NCI-H146 (cell line): Measurements from ENCODE around the gene CCDC78.

Experiments
- DNase-seq: peaks from one replicate; lab custom pipeline; 2025; lab: John Stamatoyannopoulos, UW

Gene CCDC78

DNA sequence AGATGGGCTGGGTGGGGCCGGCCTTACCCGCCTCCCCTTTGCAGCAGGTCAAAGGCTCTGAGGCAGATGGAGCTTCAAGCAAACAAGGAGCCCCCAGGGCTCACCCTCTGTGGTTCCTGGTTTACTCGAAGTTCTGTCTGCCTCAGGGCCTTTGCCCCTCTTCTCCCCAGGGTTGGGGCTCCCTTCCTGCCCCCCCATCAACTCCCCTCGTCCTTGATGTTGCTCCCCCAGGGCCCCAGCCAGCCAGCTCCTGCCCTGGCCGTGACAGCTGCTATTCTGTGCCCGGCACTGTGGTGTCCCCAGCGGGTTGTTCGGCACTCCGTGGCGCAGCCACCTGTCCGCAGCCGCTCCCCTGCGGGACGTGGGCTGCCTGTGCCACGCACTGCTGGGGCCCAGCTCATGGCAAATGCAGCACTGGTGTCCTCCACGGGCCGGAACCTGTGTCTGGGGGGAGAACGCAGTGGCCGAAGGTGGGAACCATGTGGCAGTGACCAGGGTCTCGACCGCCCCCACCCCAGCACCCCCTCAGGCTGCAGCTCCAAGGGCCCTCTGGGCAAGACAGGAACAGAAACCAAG lies 15.7 kb downstream of the CCDC78 start:
- DNase-seq, result peak; percentile 48

DNA sequence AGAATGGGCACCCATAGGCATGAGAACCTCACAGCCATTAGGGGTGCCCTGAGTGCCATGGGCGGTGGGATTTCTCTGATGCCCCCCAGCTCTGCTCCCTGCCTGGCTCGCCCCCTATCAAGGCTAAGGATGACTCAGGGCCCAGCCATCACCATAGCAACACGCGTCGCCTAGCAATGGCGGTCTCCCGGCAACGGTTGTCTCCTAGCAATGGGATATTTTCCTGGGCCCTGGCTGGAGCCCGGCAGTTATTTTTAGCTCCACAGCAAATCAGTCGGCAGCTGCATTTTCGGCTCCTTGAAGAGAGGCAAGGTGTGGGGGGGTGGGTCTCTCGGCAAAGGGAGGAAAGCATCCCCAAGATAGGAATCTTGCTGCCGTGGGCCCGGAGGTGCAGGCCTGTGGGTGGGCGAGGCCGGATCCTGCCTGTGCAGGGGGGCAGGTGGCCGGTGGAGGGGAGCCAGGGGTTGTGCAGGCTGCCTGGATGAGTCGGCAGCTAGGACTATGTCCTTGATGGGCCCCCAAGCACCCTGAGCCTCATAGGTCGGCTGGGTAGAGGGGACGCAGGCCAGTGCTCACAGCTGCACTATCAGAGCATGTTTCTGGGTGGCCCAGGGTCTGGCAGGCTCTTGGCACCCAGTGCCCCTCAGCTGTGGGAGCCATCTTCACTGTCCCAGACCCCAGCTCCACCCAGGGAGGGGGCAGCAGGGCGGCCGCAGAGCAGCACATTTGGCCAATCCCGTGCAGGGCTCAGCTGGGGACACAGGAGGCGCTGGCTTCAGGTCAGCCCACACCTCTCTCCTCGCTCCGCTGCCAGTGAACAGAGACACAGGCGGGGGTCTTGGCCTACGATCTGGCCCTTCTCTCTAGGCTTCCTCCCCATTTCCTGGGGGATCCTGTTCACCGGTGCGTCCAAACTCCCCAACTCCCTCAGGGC lies 16.4 kb downstream of the CCDC78 start:
- peak; percentile 95 for DNase-seq

DNA sequence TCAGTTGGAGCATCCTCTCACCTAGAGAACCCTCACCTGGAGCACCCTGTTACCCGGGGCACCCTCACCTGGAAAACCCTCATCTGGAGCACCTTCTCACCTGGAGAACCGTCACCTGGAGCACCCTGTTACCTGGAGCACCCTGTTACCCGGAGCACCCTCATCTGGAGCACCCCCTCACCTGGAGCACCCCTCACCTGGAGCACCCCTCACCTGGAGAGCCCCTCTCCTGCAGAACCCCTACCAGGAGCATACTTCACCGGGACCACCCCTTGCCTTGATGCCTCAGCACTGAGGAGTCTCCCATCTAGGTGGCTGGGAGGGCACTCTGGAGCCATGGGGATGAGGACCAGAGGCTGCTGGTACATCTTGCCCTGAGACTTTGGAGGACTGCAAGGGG lies 17.3 kb downstream of the CCDC78 start:
- DNase-seq, result no peak

DNA sequence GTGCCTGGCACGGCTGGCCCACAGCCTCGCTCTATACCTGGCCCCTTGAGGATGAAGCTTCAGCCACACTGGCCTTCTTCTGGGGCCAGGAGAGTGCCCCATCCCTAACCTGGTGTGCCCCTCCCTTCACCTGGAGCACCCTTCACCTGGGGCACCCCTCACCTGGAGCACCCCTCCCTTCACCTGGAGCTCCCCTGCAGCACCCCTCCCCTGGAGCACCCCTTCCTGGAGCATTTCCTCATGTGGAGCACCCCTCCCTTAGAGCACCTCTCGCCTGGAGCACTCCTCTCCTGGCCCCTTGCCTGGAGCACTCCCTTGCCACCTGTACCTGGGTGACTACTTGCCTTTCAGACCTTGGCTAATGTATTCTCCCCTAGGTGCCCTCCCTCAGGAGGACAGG lies 18.2 kb downstream of the CCDC78 start:
- DNase-seq, result no peak

DNA sequence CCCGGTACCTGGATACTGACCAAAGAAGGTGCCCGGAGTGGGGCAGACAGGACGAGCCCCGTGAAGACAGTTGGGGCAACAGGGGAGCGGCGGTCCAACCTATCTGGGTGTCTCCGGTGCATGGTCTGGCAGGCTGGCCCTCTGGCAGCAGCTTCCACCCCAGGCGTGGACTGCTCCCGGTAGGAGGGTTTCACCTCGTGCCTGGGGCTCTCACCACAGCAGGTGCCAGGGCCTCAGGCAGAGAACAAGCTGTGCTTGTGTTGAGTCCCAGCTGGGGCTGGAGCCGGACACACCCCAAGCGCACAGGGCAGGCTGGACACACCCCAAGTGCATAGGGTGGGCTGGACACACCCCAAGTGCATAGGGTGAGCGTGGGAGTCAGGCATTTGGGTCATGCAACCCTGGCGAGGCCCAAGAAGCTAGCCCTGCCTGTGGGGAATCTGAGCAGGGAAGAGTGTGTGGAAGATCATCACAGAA lies 19.1 kb downstream of the CCDC78 start:
- DNase-seq, result peak; percentile 89

DNA sequence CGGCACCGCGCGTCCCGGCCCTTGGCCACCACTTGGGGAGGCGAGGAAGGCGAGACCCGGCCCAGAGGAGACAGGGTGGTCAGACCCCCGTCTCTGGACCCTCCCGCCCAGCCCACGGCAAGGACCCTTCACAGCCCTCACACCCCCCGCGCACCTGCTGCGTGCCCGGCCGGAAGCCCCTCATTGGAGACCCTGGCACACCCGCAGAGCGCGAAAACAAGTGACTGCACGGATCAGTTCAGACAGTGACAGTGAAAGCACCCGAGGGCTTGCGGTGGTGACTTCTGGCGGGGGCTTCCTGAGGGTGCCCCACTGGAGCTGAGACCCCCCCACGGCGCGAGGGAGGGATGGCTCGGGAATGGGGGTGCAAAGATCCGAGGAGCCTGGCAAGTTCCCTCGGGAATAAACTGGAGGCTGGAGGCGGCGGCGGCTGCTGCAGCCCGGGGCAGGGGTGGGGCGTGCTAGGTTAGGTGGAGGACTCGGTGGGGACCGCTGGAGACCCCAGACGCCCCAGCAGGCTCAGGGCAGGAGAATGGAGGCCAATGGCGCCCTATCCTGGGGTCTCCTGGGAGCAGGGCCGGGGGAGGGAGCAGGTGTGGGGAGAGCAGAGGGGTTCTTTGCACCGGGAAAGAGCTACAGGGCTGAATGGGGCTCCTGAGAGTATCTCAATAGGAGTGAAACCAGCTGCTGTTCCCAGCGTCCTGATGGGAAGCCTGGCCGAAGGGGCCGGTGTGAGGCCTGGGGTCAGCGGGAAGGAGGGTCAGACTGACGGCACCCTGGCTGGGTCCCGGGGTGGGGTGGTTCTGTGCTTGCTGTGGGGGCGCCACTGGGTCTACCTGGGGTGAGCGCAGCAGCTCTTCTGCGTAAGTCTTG lies 19.8 kb downstream of the CCDC78 start:
- peak; percentile 66 for DNase-seq

DNA sequence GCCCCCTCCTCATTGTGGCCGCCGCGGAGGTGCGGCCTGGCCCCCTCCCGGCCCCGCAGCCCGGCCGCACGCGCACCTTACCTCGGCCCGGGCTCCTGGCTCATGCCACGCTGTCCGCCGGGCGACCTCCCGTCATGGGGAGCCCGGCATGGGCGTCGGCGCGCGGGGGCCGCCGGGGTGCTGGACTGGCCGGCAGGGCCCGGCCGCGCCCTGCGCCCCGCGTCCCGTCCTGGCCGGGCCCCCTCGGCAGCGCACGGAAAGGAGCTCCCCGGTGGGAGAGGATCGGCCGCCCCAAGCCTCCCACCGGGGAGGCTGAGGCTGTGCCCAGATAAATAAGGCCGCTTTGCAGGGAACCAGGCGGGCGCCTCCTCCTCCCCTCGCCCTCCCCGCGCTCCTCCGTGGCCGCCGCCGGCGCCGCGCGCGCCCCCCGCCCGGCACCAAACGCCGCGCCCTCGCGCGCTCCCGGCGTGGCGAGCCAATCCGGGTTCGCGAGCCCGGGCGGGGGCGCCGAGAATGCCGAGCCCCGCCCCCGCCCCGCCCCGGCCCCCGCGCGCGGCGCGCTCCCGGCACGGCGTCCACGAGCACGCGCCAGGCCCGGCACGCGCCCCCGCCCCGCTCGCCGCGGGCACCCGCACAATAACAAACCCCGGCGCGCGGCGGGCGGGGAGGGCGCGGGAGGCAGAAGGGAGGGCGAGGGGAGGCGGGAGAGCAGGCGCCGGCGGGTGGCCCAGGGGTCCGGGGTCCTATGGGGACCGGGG lies 20.6 kb downstream of the CCDC78 start, which contains the start of gene FBXL16:
TSS of gene FBXL16 (minus strand) at position 371 of the 758 bp plus-strand sequence. CDS start 8,396 bp downstream, outside the sequence.
- DNase-seq, result peak; percentile 88

DNA sequence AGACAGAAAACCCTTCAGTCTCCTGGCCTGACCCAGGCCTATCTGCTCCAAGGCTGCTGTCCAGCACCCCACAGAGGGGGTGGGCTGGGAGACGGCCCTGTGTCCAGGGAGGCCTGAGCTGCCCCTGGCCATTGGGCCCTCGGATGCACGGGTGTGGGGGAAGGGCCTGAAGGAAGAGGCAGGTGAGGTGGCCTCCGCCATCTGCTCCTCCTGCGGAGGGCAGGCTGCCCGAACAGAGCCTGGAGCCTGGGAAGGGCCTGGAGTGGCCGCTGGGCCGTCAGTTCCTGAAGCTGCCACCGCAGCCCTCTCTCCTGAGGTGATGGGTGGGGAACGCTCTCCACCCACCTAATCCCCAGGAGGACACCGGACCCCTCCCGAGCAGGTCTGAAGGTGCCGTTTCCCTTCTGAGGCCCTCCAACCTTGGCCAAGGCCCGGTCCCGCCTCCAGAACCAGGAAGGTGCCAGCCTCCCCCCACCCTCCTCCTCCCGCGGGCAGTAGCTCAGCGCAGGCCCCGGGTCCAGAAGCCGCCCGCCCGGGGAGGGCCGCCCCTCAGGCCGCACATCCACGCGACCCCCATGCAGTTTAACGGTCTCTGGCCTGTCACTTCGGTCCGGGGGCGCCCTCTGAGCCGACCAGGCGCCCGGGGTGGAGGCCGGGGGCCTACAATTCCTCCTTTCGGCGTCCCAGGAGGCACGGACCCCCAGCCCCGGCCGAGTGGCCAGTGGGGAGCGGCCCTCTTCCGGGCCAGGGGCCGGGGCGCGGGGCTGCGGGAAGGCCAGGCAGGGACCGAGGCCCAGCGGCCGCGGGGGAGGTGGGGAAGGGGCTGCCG lies 21.5 kb downstream of the CCDC78 start:
- DNase-seq, result peak; percentile 59

DNA sequence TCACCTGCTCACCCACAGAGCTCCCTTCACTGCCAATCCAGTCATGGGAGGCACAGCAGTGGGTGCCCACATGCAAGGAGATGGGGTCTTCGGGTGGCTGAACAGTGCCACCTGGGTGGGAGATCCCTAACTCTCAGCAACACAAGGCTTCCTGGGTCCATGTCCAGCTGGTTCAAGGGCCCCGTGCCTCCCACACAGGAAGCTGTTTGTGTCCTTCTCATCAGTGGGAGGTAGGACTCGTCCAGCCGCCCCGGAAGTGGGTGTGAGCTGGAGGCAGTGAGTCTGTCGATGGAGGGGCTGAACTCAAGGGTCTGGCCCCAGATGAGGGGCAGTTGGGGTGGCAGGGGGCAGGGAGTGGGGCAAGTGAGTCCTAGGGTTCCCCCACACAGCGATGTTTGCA lies 22.2 kb downstream of the CCDC78 start:
- DNase-seq, result no peak

DNA sequence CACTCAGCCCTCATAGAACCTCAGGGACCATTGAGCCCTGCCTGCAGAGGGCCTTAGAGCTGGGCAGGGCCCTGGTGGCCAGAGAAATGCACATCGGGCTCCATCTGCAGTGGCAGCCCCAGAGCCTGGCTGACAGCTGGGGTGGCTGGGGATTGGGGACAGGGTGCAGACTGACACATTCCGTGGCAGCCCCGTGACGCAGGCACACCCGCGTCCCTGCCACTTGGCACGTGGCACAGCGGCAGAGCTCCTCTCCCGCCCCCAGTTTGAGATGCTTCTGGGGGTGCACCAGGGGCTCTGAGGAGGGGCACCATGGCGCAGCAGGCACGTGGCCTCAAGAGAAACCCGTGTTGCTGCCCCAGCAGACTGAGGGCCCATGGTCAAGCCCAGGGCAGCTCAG lies 22.8 kb downstream of the CCDC78 start:
- DNase-seq, result no peak

DNA sequence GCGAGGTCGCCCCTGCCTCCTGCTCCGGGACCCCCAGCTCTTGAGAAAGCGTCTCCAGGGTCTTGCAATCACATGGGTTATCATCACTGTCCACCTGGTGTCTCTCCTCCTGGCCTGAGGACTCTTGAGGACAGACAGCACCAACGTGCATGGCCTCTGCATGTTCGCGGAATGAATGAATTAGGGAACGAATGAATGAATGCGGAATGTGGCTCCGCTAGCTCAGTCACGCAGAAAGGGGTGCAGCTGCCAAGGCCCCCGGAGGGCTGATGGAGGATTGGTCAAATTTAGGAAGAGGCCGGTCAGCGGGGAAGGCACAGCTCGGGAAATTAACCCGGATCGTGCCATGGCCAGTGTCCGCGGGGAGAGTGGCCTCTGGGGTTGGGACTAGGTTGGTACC lies 23.9 kb downstream of the CCDC78 start:
- DNase-seq, result no peak

DNA sequence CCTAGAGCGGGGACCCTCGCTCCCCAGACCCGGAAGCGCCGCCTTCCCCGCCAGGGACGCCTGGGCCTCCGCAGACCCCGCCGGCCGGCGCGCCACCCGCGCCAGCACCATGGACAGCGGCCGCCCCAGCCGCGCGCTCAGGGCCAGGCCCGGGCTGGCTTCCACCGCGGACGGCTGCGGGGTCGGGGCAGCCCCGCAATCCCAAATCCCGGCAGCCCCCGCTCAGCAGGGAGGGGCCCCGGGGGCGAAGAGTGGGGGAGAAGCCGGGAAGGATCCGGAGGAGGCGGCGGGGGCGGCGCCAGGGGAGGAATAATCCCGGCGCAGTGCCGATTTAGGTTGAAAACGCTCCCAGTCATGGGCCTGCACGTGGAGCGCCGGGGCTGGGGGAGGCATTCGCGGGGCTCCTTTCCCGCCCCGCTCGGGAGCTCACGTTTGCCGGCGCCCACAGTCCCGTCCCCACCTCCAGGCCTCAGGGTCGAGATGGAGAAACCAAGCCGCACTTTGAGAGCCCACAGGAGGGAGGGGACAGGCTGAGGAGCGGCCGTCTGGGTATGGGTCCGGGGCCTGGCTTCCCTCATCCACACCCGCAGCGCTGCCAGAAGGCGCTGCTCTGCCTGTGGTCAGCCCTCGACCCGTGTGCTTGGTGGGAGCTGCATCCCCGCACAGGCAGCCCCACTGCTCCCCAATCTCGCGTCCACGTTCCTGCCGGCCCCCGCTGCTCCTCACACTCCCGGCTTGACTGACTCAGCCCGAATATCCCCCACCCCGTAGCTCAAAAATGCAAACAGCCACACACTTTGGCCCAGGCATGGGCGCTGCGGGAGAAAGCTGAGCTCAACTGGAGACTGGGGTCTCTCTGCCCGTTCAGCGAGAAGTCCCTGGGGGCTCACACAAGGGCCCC lies 25.3 kb downstream of the CCDC78 start:
- DNase-seq, result no peak

DNA sequence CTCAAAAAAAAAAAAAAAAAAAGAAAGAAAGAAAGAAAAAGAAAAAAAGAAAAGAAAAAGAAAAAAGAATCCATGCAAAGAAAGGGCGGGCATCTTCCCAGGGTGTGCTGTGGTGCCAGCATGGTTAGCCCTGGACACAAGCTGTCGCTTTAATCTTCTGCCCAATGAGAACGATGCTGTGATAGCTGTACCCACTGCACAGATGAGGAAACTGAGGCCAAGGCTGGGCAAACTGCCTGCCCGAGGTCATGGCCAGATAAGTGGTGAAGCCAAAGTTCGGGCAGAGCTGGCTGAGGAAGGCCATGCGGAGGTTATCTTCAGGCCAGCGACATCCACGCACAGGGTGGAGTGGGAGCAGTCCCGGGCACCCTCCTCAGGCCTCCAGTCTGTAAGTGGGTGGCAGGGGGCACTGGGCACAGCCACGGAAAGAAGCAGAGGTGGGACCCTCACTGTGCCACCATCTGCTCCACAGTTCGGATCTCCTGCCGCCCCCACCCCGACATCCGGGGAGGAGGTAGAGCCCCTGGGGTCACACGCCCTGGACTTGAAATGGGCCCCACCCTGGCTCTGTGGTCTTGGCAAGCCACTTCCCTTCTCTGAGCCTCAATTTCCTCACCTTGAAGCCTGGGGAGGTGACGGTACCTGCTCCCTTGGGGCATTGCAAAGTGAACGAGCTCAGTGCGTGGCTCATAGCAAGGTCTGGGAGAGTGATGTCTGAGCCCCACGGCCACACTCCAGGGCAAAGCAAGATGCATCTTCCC lies 27.2 kb downstream of the CCDC78 start:
- no peak for DNase-seq

DNA sequence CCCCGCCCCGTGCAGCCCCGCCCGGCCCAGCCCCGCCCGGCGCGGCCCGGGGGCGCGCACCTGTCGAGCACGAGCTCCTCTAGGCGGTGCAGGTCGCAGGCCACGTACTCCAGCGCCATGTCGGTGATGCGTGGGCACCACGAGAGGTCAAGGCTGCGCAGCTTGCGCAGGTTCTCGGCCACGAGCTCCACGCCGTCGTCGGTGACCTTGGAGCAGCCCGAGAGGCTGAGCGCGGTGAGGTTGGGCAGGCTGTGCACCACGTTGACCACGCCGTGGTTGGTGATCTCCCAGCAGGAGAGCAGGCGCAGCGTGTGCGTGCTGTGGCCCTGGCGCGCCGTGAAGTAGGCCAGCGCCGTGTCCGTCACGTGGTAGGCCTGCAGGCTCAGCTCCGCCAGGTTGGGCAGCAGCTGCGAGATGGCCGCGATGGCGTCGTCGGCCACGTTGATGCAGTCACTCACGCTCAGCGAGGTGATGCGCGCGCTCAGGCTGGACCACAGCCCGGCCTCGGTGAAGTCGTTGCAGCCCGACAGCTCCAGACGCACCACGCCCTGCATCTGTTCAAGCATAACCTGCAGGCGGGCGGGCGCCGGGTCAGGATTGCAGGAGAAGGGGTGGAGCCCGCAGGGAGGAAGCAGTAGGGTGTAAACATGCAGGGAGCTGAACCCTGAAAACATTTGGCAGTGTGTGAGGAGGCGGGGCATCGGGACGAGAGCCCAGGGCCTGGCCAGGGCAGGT lies 30.7 kb downstream of the CCDC78 start:
- peak; percentile 66 for DNase-seq

DNA sequence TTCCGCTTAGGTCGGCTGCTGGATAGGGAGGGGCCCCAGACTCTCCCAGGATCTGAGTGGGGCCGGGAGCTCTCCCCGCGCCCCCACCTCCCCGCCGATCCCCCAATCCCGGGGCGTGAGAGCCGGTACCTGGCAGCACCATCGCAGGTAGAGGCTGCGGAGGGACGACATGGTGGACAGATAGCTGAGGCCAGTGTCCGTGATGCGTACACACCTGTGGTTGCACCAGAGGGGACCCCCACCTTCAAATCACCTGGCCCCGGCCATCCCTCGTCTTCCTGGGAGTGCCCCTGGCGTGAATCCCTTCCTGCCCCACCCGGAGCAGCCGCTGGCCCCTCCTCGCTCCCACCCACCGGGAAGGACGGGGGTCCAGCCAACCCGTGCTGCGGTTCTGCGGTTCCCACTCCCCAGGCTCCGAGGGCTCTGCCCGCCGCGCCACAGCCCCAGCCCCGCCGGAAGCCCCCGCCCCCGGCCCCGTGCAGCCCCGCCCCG lies 31.3 kb downstream of the CCDC78 start:
- no peak for DNase-seq

DNA sequence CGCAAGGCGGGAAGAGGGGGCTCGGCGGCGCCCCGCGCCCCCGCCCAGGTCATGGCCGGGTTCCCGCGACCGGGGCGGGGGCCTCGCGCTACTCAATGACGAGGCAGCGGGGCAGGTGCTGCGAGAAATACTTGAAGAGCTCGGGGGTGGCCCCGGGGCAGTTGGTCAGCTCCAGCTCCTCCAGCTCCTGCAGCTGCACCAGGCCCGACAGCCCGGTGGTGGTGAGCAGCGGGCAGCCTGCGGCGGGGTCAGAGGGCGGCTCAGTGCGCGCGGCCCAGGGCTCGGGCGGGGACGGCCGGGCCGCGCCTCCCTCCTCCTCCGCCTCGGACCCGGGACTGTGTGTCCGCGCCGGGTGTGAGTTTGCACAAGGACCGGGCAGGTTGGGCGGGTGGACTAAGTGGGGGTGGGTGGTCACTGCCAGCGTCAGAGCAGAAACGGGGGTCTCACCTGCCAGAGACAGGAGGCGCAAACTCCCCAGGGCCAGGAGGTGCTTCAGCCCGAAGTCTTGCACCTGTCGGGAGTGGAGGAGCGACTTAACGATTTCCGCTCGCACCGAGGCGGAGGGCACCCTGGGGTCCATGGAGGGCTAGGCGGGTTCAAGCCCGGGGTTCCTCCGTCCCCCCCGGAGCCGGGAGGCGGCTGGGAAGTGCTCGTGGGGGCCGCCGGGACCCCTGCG lies 31.9 kb downstream of the CCDC78 start:
- no peak for DNase-seq

DNA sequence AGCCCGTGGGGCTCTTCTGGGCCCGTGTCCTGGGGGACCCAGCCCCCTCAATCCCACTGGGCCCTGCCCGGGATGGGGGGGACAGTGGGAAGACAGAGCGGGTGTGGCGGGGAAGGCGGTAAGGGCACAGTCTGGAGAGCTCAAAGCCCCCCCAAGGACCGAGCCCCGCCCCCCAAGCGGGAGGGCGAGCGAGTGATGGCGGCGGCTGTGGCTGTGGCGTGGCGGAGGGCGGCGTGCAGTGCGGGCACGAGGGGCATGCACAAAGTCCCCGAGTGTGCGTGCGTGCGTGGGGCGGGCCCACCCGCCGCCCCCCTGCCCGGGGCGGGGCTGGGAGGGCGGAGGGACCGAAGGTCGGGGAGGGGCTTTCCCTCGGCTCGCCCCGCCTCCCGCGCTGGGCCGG lies 32.5 kb downstream of the CCDC78 start:
- DNase-seq, result no peak
